Hematopoietic multipotent progenitor cell treated with erythropoietin and hydrocortisone succinate and interleukin-3 and kit ligand, for 15 days (in vitro differentiated cells): Measurements from ENCODE around the gene LAPTM4A.
"Not testable (repeated sequence)": the region's sequence is repeated elsewhere in the genome, so short reads cannot be mapped to it uniquely, and the experiment has no call there.

Experiments used
- DNase-seq: peaks from one replicate; pipeline ENCODE4 v3.0.0-alpha.2; 2015; ENCODE audit warnings: low spot score

The LAPTM4A gene

DNA sequence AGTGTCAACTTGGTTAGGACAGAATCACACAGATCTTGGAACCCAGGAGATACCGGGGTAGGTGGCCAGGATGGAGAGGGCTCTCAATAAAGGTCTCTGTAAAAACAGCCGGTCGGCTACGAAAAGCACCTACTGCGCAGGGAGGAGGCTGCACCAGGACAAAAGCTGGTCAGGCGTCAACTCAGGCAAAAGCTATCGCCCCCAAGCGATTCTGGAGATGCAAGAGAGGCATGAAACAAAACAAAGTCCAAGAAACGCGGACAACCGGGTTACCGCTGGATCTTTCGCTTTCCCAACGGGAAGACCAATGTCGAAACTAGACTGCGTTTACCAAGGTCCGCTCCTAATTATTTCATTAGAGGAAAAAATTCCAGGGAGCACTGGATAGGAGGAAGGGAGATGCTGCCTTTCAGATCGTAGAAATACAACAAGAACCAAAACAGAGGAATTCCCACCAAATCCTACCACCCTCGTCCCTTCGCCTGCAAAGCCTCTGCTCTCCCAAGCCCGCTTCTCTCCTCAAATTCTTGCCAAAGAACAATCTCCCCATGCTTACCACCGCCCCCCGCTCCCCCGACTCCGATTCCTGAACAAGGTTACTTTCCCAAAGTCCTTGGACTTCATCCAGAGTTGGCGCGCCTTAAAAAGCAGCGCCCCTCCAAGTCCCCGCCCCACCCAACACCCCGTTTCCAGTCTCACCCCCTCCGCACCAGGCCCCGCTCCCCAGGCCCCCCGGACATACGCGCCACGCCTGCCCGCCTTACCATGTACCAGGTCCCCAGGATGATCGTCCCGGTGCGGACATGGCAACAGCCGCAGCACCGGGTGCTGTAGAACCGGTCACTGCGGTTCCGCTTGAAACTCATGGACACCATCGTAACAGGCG, 539 bp downstream of the LAPTM4A start:
- DNase-seq = peak; percentile 46

- peak; percentile 79 for DNase-seq
Observed at GRCh38 chr2:20050104-20050645, 1.3 kb downstream of the LAPTM4A start.

GRCh38 chr2:20049637-20050036, 1.8 kb downstream of the LAPTM4A start:
- DNase-seq = no peak

- DNase-seq = no peak
Observed at GRCh38 chr2:20048488-20049448, 2.7 kb downstream of the LAPTM4A start.

GRCh38 chr2:20045712-20046292, 5.6 kb downstream of the LAPTM4A start:
- not testable (repeated sequence) for DNase-seq

- no peak for DNase-seq
Observed at GRCh38 chr2:20044778-20045177, 6.7 kb downstream of the LAPTM4A start.

DNA sequence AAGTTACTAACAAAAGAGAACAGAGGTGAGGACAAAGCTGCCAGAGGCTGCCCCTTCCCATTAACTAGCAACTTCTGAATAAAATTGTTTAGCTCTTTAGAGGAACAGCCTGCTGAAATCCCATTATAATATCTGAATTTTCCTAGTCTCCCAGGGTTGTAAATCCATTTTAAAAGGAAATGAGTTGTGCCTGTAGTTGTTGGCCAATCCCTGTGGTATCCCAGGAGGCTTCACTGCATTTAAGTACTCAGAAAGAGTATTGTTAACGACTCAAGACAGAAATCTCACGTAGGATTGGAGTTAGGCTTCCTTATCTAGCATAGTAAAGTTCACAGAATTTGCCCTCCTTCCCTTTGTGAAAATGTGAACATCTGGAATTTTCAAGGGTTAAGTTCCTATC, 8.9 kb downstream of the LAPTM4A start:
- no peak for DNase-seq

- peak; percentile 24 for DNase-seq
Observed at GRCh38 chr2:20040489-20041172, 10.8 kb downstream of the LAPTM4A start.

- DNase-seq = no peak
Observed at GRCh38 chr2:20037660-20038059, 13.8 kb downstream of the LAPTM4A start.

DNA sequence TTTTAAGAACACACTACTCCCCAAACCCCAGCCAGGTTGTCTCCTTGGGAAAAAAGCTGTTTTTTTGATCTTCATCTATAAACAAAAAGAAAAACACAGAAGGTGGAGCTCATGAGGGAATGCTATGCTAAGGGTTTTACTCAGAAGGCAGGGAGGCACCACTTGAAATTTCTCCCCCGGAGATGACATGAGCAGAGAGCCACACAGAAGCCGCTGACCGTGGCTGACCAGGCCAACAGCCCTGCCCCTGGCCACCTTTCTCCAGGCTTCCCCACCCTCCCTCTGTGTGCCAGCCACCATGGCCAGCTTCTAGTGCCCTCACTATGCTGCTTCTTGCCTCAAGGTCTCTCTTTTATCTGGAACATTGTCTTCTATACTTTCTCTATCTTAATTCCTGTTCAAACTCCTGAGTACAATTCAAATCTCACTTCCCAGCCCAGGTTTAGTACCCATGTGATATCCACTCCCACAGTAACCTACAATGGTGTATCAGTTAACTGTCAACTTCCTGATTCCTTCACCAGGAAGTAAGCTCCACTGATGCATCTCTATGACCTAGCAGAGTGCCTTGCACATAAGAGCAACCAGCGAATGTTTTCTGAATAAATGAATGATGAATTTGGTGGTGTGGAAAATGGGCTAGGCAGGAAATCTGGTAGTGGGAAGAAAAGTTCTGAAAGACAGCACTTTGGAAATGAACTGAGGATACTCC, 15.3 kb downstream of the LAPTM4A start:
- no peak for DNase-seq

DNA sequence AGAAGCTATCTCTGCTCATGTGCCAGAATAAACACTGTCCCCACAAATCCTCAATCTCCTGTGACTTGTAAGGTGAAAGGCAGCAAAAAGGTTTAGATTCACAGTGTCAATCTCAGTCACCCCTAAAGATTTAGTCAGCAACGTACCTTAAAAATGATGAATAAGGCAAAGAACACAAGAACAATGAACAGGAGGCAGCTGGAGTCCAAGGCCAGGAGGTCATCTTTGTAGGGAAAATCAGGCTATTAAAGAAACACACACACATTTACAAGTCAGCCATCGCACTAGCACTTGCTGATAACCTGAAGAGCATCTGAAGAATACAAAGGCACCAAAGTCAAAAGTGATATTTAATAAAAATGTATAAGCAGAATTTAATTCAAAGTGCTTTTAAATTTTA, 16.6 kb downstream of the LAPTM4A start:
- DNase-seq = no peak

GRCh38 chr2:20034218-20034617, 17.2 kb downstream of the LAPTM4A start:
- no peak for DNase-seq

DNA sequence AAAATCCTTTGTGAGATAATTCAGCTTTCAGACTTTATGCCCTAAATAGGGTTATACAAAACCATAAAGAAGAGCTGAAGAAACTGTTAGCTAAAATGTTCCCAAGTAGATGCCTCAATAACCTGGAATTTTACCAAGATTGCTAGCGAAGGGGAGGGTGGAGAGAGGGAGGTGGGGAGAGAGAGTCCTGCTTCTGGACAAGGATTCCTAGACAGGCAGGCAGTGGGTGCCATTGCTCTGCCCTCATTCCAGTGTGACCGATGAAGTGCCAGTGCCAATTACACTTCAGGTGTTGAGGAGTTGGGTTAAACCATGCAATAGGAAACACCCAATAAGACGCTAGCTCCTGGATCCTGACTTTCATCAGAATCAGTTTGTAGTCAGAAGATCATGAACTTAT, 18.1 kb downstream of the LAPTM4A start:
- no peak for DNase-seq

DNA sequence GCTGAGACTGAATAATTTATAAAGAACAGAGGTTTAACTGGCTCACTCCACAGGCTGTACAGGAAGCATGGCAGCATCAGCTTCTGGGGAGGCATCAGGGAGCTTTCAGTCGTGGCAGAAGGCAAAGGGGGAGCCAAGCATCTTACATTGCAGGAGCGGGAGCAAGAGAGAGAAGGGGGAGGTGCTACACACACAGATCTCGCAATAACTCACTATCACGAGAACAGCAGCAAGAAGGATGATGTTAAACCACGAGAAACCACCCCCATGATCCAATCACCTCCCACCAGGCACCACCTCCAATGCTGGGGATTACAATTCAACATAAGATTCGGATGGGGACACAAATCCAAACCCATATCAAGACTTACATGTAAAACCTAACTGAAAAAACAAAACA, 21.2 kb downstream of the LAPTM4A start:
- DNase-seq = no peak

DNA sequence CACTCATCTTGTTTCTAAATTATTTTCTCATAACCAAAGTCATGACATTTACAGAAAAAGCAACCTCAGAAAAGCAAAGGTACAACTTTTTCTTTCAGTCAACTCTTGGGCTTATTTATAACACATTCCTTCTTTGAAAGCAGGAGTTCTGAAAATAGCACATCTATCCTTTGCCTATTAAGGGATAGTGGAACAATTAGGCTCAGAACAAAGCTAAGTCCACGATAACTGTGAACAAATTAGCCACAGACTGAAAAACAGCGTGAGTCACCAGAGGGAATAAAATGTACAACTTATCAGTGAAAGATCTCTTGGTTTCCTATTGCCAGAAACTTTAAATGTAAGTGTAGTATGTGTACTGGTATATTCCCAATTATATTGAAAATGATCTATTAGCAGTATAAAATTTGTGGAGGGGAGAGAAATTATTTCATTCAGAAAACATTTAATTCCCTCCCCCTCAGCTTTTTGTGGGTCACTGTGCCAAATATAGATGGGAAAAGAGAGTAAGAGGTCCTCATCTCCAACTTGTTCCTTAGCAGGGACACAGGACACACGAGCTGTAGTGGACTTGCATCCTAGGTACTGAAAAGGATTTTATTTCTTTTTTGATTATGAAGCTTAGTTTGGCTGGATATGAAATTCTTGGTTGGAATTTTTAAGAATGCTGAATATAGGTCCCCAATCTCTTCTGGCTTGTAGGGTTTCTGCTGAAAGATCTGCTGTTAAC, 23.6 kb downstream of the LAPTM4A start:
- DNase-seq = no peak

DNA sequence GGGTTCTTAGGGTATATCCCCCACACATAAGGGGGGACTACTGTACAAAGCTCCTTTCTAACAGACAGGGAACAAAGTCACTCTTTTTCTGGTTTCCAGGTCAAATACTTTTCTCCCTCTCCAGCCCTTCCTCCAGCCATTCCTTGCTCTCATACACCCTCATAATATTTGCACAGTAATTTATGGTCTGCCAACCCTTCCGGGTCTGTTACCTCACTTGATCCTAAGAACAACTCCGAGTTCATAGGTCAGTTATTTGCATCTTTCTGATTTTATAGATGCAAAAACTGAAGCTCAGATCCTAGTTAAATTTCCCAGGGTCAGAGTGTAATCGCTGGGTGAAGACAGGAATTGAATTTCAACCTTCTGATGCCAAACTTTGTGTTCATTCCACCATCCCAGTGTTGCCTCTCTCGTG, 24.2 kb downstream of the LAPTM4A start:
- no peak for DNase-seq

DNA sequence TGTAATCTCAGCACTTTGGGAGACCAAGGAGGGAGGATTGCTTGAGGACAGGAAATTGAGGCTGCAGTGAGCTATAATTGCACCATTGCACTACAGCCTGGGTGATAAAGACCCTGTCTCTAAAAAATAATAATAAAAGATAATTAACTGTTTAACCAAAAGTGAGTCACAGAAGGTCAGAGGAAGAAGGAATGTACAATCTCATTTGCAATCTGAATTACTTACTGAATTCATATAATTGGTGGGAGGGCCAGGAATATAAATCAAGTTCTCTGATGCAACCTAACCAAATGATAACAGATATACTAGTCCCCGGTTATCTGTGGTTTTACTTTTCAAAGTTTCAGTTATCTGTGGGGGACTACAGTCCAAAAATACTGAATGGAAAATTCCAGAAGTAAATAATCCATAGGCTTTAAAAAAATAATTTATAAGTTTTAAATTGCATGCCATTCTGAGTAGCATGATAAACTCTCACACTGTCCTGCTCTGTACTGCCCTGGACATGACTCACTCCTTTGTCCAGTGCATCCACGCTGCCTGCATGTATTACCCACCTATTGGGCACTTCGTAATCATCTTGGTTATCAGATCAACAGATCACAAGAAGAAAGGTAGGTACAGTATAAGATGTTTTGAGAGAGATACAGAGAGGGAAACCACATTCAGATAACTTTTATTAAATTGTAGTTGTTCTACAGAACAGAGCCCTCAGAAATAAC, 26.2 kb downstream of the LAPTM4A start:
- no peak for DNase-seq

- no peak for DNase-seq
Observed at GRCh38 chr2:20023688-20024087, 27.7 kb downstream of the LAPTM4A start.

GRCh38 chr2:20021405-20022009, 29.9 kb downstream of the LAPTM4A start:
- DNase-seq = no peak
